Liver (tissue), 9 donors: ENCODE measurements around the gene PGR. TPM values are rescaled to one million over a fixed set of nuclear protein-coding genes. Genes with fewer than 3 reads are reported as not detected.

Experiments used
- DNase-seq: peaks from one replicate; pipeline ENCODE4 v3.0.0-alpha.2; 2017; ENCODE audit warnings: low spot score
- H3K27ac ChIP-seq, 2 donors: one replicate each; pipeline ENCODE4 v1.7.0; 2013; ENCODE audit warnings: inconsistent platforms in 2 of 2, low read length in 2 of 2, control low read depth in 1 of 2, low read depth in 1 of 2, mild to moderate bottlenecking in 1 of 2
- H3K27me3 ChIP-seq, 4 donors: one replicate each; pipeline versions ENCODE4 v1.6.1 to v1.7.0; 2013; ENCODE audit warnings: low read length in 3 of 4, inconsistent platforms in 1 of 4, mild to moderate bottlenecking in 1 of 4, moderate library complexity in 1 of 4; ENCODE audit not compliant: control insufficient read depth in 4 of 4, insufficient read depth in 4 of 4
- H3K36me3 ChIP-seq, 4 donors: one replicate each; pipeline versions ENCODE4 v1.6.1 to v1.7.0; 2013; ENCODE audit warnings: low read length in 3 of 4, mild to moderate bottlenecking in 3 of 4, low read depth in 1 of 4, moderate library complexity in 1 of 4; ENCODE audit not compliant: control insufficient read depth in 4 of 4, insufficient read depth in 3 of 4
- H3K4me1 ChIP-seq, 4 donors: one replicate each; pipeline versions ENCODE4 v1.6.1 to v1.7.0; 2013; ENCODE audit warnings: low read length in 3 of 4, mild to moderate bottlenecking in 3 of 4, moderate library complexity in 1 of 4; ENCODE audit not compliant: control insufficient read depth in 4 of 4, insufficient read depth in 4 of 4
- H3K4me3 ChIP-seq, 3 donors: one replicate each; pipeline versions ENCODE4 v1.6.1 to v1.7.0; 2013; ENCODE audit warnings: low read length in 3 of 3, control low read depth in 1 of 3, low read depth in 1 of 3, mild to moderate bottlenecking in 1 of 3
- H3K9ac ChIP-seq, 2 donors: one replicate each; pipeline ENCODE4 v1.7.0; 2013; ENCODE audit warnings: low read length in 2 of 2, mild to moderate bottlenecking in 2 of 2, moderate library complexity in 2 of 2, control low read depth in 1 of 2, low read depth in 1 of 2
- H3K9me3 ChIP-seq, 4 donors: one replicate each; pipeline versions ENCODE4 v1.6.1 to v1.7.0; 2013; ENCODE audit warnings: low read length in 3 of 4; ENCODE audit not compliant: control insufficient read depth in 4 of 4
- CTCF ChIP-seq: fragments of 150-350 bp; IDR thresholded peaks from 2 replicates; pipeline ENCODE4 v1.5.1; 2017; ENCODE audit warnings: improper control_type of control experiment, low read depth, low read length; ENCODE audit not compliant: missing input control
- EGR1 ChIP-seq, 2 donors: IDR thresholded peaks; 2 replicates each; pipeline ENCODE4 v1.6.1; 2016 to 2018; ENCODE audit warnings: antibody characterized with exemption in 2 of 2, low read depth in 2 of 2
- FOXA1 ChIP-seq: IDR thresholded peaks from 2 replicates; pipeline ENCODE4 v1.6.1; 2016; ENCODE audit warnings: antibody characterized with exemption
- FOXA2 ChIP-seq: IDR thresholded peaks from 2 replicates; pipeline ENCODE4 v1.6.1; 2016; ENCODE audit warnings: antibody characterized with exemption
- GABPA ChIP-seq, 2 donors: IDR thresholded peaks in 1 of 2; conservative IDR thresholded peaks in 1 of 2; 2 replicates each; pipeline ENCODE4 v1.6.1; 2016; ENCODE audit warnings: antibody characterized with exemption in 2 of 2, mild to moderate bottlenecking in 1 of 2, moderate library complexity in 1 of 2
- HNF4A ChIP-seq, 2 donors: conservative IDR thresholded peaks; 2 replicates each; pipeline ENCODE4 v1.6.1; 2016; ENCODE audit warnings: antibody characterized with exemption in 2 of 2, mild to moderate bottlenecking in 2 of 2
- HNF4G ChIP-seq: IDR thresholded peaks from 2 replicates; pipeline ENCODE4 v1.6.1; 2016; ENCODE audit warnings: antibody characterized with exemption
- JUND ChIP-seq, 2 donors: IDR thresholded peaks; 2 replicates each; pipeline ENCODE4 v1.6.1; 2016; ENCODE audit warnings: antibody characterized with exemption in 2 of 2
- RAD21 ChIP-seq, 2 donors: IDR thresholded peaks; 2 replicates each; pipeline ENCODE4 v1.6.1; 2016; ENCODE audit warnings: antibody characterized with exemption in 2 of 2, mild to moderate bottlenecking in 2 of 2
- REST ChIP-seq: IDR thresholded peaks from 2 replicates; pipeline ENCODE4 v1.6.1; 2016; ENCODE audit warnings: antibody characterized with exemption, mild to moderate bottlenecking
- RXRA ChIP-seq, 2 donors: IDR thresholded peaks; 2 replicates each; pipeline ENCODE4 v1.6.1; 2017 to 2018; ENCODE audit warnings: antibody characterized with exemption in 2 of 2, mild to moderate bottlenecking in 1 of 2
- SP1 ChIP-seq: IDR thresholded peaks from 2 replicates; pipeline ENCODE4 v1.6.1; 2018; ENCODE audit warnings: antibody characterized with exemption, mild to moderate bottlenecking
- YY1 ChIP-seq: IDR thresholded peaks from 2 replicates; pipeline ENCODE4 v1.6.1; 2016; ENCODE audit warnings: antibody characterized with exemption, mild to moderate bottlenecking
- ZBTB33 ChIP-seq: IDR thresholded peaks from 2 replicates; pipeline ENCODE4 v1.6.1; 2016; ENCODE audit warnings: antibody characterized with exemption
- WGBS: extraction: QIAGEN DNeasy Blood & Tissue Kit; methylation state at CpG from one replicate; pipeline ENCODE4 v1.1.7; 2013; 5-methylcytosine and 5-hydroxymethylcytosine counted together
- polyA plus RNA-seq, 2 donors: library from polyadenylated mRNA; stranded (reverse) in 1 of 2; unstranded in 1 of 2; fragments of 200-250 nt in 1 of 2; fragments of >200 nt in 1 of 2; fragmentation: Nextera tagmentation in 1 of 2; extraction: Ambion mirVana in 1 of 2; gene quantifications; one replicate each; pipeline versions ENCODE4 v1.2.1 to v1.2.3, GENCODE V29; 2013 to 2015
- total RNA-seq, 2 donors: library from RNA; depleted of rRNA; stranded (reverse); fragments of >200 nt; gene quantifications; one replicate each; pipeline ENCODE4 v1.2.3, GENCODE V29; 2014
- donor health status: healthy.
- donor health status: healthy.
- donor health status: healthy.
- donor health status: healthy.
- donor health status: healthy.

PGR gene
- total and polyA plus RNA-seq, 4 donors = 0.04 to 0.17 (median 0.16) TPM; not detected in 1

- WGBS = 82% methylated on average over 5 of the region's 5 CpGs
- no peak overlapping the region for H3K27ac ChIP-seq
- TF ChIP-seq ZBTB33 = no peak
- no peak for TF ChIP-seq RAD21 (IDR thresholded peaks at IDR 0.05)
- no peak for TF ChIP-seq FOXA1
- TF ChIP-seq SP1 = no peak
- DNase-seq = no peak
- H3K9ac ChIP-seq = no peak overlapping the region
- peaks cover 0 to 1% (median 0%) of the 10 kb centered on the region in 4 donors for H3K9me3 ChIP-seq
- no peaks in the 10 kb centered on the region for H3K27me3 ChIP-seq
- no peaks in the 10 kb centered on the region for H3K36me3 ChIP-seq
- H3K4me3 ChIP-seq = no peak overlapping the region
- H3K4me1 ChIP-seq = peaks cover 0 to 3% (median 0%) of the 10 kb centered on the region in 4 donors
Measured at GRCh38 chr11:101011881-101012280, 117.7 kb downstream of the PGR start.

- Histone ChIP-seq H3K9ac (no peak overlapping the region), H3K4me3 (no peak overlapping the region), H3K4me1 (no peaks in the 10 kb centered on the region), H3K36me3 (no peaks in the 10 kb centered on the region), H3K27ac (no peak overlapping the region), H3K9me3 (peaks cover 0 to 1% (median 0%) of the 10 kb centered on the region in 4 donors), H3K27me3 (no peaks in the 10 kb centered on the region)
- WGBS = 64% methylated on average over 5 of the region's 5 CpGs
- no peak for DNase-seq
- TF ChIP-seq HNF4A (conservative IDR thresholded peaks at IDR 0.05) (no peak), REST (no peak), SP1 (no peak), CTCF (no peak), HNF4G (no peak), JUND (IDR thresholded peaks at IDR 0.05) (no peak), FOXA1 (no peak), ZBTB33 (no peak), EGR1 (IDR thresholded peaks at IDR 0.05; ENCODE audit: low read depth in 2 of 2) (no peak), FOXA2 (no peak), YY1 (no peak), RXRA (IDR thresholded peaks at IDR 0.05) (no peak), GABPA (IDR thresholded peaks at IDR 0.05 in 1 of 2, conservative IDR thresholded peaks at IDR 0.05 in 1 of 2) (no peak), RAD21 (IDR thresholded peaks at IDR 0.05) (no peak)
Measured at GRCh38 chr11:101010899-101011298, 118.7 kb downstream of the PGR start.
